K562 (cell line): Measurements from ENCODE around the gene ZNF772. TPM values are rescaled to one million over a fixed set of nuclear protein-coding genes. Genes with fewer than 3 reads are reported as not detected.

ENCODE experiments used
- ATAC-seq: fragments of 200-7000 bp; cut with Tn5 transposase; 3 replicates; pipeline ENCODE4 v1.9.1; 2020; ENCODE audit warnings: moderate library complexity
- BruUV-seq: library from RNA; stranded (reverse); fragments of 400-500 nt; replicated peaks from 2 replicates; lab custom pipeline; 2021; lab: Mats Ljungman, UMichigan
- CTCF ChIA-PET: fragments of 300-600 bp; formaldehyde crosslinking; extraction: SDS; loops from one replicate; lab custom pipeline; 2021; ENCODE audit warnings: low intra/inter-chr PET ratio; lab: Yijun Ruan, JAX
- POLR2A ChIA-PET: fragments of 300-600, 350-650 bp; sonication (Branson Sonifier 250); formaldehyde crosslinking; extraction: SDS; loops from one replicate; lab custom pipeline; 2021; ENCODE audit warnings: antibody characterized with exemption, inconsistent platforms; lab: Yijun Ruan, JAX
- DNase-seq, 4 experiments: peaks; one replicate each; pipeline versions ENCODE4 v3.0.0 to v3.0.0-alpha.2; 2011 to 2018; ENCODE audit warnings: low spot score in 3 of 4, mixed read lengths in 3 of 4; ENCODE audit errors: extremely low read depth in 1 of 4
- FAIRE-seq: peaks from 2 replicates; lab custom pipeline; 2011; peaks lifted over from hg19 to GRCh38; lab: Jason Lieb, UNC
- H2AFZ ChIP-seq: 2 replicates; pipeline ENCODE4 v1.6.0; 2011; ENCODE audit warnings: low read depth, low read length, control low read depth, inconsistent platforms
- H3K27ac ChIP-seq: fragments of 200-600 bp; 3 replicates; pipeline ENCODE4 v1.8.0; 2011; ENCODE audit warnings: low read depth, mild to moderate bottlenecking, control low read depth, inconsistent platforms, low read length, moderate library complexity, mixed read lengths; ENCODE audit errors: extremely low read depth
- H3K27me3 ChIP-seq, 2 experiments: fragments of 300-600 bp in 1 of 2; 2 replicates in 1 of 2; 3 replicates in 1 of 2; pipeline versions ENCODE4 v1.6.0 to v1.8.0; 2011; ENCODE audit warnings: inconsistent platforms in 2 of 2, low read length in 2 of 2, mild to moderate bottlenecking in 1 of 2, mixed read lengths in 1 of 2, moderate library complexity in 1 of 2; ENCODE audit not compliant: control insufficient read depth in 2 of 2, insufficient read depth in 2 of 2
- H3K36me3 ChIP-seq: fragments of 300-600 bp; 3 replicates; pipeline ENCODE4 v1.8.0; 2011; ENCODE audit warnings: mild to moderate bottlenecking, low read length, inconsistent platforms; ENCODE audit not compliant: control insufficient read depth, insufficient read depth
- H3K4me1 ChIP-seq, 2 experiments: fragments of 200-600 bp in 1 of 2; replicated peaks in 1 of 2; 2 replicates in 1 of 2; 3 replicates in 1 of 2; pipeline versions ENCODE4 v1.5.1 to v1.8.0; 2011; ENCODE audit warnings: inconsistent platforms in 2 of 2, low read length in 2 of 2, mild to moderate bottlenecking in 1 of 2, mixed read lengths in 1 of 2, moderate library complexity in 1 of 2; ENCODE audit not compliant: control insufficient read depth in 2 of 2, insufficient read depth in 2 of 2
- H3K4me2 ChIP-seq: 2 replicates; pipeline ENCODE4 v1.6.1; 2011; ENCODE audit warnings: low read length, control low read depth, inconsistent platforms, mixed read lengths; ENCODE audit not compliant: insufficient read depth
- H3K4me3 ChIP-seq: fragments of 200-600 bp; sonication (generic), shearing (Covaris generic); 2 replicates; pipeline ENCODE4 v1.5.1; 2016; ENCODE audit warnings: control low read depth, inconsistent platforms
- H3K79me2 ChIP-seq: fragments of 200-600 bp; 3 replicates; pipeline ENCODE4 v1.8.0; 2011; ENCODE audit warnings: low read length, inconsistent platforms; ENCODE audit not compliant: control insufficient read depth, insufficient read depth
- H3K9ac ChIP-seq, 2 experiments: 2 replicates each; pipeline versions ENCODE4 v1.6.0 to v1.6.1; 2011; ENCODE audit warnings: low read depth in 2 of 2, low read length in 2 of 2, control low read depth in 1 of 2, inconsistent platforms in 1 of 2, mild to moderate bottlenecking in 1 of 2, mixed read lengths in 1 of 2; ENCODE audit not compliant: insufficient read depth in 1 of 2
- H3K9me1 ChIP-seq: one replicate; pipeline ENCODE4 v1.6.0; 2011; ENCODE audit warnings: inconsistent platforms, mild to moderate bottlenecking, low read length, moderate library complexity; ENCODE audit not compliant: control insufficient read depth, insufficient read depth
- H3K9me3 ChIP-seq: replicated peaks from 2 replicates; pipeline ENCODE4 v1.5.1; 2011; ENCODE audit warnings: low read depth, low read length, inconsistent platforms; ENCODE audit not compliant: control insufficient read depth, insufficient read depth
- H4K20me1 ChIP-seq: replicated peaks from 2 replicates; pipeline ENCODE4 v1.6.1; 2011; ENCODE audit warnings: low read length, inconsistent platforms, mixed read lengths; ENCODE audit not compliant: control insufficient read depth, insufficient read depth
- BCOR ChIP-seq: fragments of 450-650 bp; IDR thresholded peaks from 2 replicates; pipeline ENCODE4 v1.6.1; 2016
- HBP1 ChIP-seq: fragments of 450-650 bp; formaldehyde crosslinking; IDR thresholded peaks from 2 replicates; pipeline ENCODE4 v1.4.0; 2022; ENCODE audit warnings: missing genetic modification characterization
- KDM1A ChIP-seq, 2 experiments: fragments of 450-650 bp; IDR thresholded peaks; 2 replicates each; pipeline ENCODE4 v1.6.1; 2016; ENCODE audit warnings: mild to moderate bottlenecking in 2 of 2
- MAZ ChIP-seq, 2 experiments: fragments of 450-650 bp in 1 of 2; sonication (generic) in 1 of 2; formaldehyde crosslinking; IDR thresholded peaks in 1 of 2; conservative IDR thresholded peaks in 1 of 2; 2 replicates each; pipeline versions ENCODE4 v1.4.0 to v1.5.0; 2020; ENCODE audit warnings: mild to moderate bottlenecking in 1 of 2, missing genetic modification reagents in 1 of 2
- NFRKB ChIP-seq: fragments of 450-650 bp; IDR thresholded peaks from 2 replicates; pipeline ENCODE4 v1.6.1; 2016; ENCODE audit warnings: low read depth
- NR2F6 ChIP-seq: fragments of 450-650 bp; formaldehyde crosslinking; IDR thresholded peaks from 2 replicates; pipeline ENCODE4 v1.4.0; 2020; ENCODE audit warnings: mild to moderate bottlenecking
- RB1 ChIP-seq: fragments of 450-650 bp; IDR thresholded peaks from 2 replicates; pipeline ENCODE4 v1.6.1; 2017; ENCODE audit warnings: low read depth, mild to moderate bottlenecking
- WGBS: fragments of 100-300 bp; shearing (Covaris generic); methylation state at CpG from one replicate; pipeline ENCODE4 v1.1.6; 2016; ENCODE audit warnings: low coverage, mixed read lengths; ENCODE audit not compliant: insufficient coverage; ENCODE audit errors: missing lambda C conversion rate; 5-methylcytosine and 5-hydroxymethylcytosine counted together
- in situ Hi-C: fragments of 300-500 bp; cut with MboI; formaldehyde crosslinking; loops from 4 replicates; pipeline ENCODE4 v1.15.0; 2018; ENCODE audit warnings: inconsistent platforms, mixed read lengths
- intact Hi-C: fragments of 100-400 bp; cut with micrococcal nuclease; formaldehyde crosslinking; loops from 2 replicates; pipeline ENCODE4 v1.14.2; 2022
- polyA plus RNA-seq, 8 experiments: library from polyadenylated mRNA; depleted of rRNA in 4 of 8; stranded (reverse) in 5 of 8; unstranded in 3 of 8; fragments of >200 nt; fragmentation: Nextera tagmentation in 2 of 8; fragmentation: Illumina TruSeq in 1 of 8; extraction: Ambion mirVana in 2 of 8; extraction: Trizol in 1 of 8; gene quantifications; 2 replicates each; pipeline versions ENCODE4 v1.2.1 to v1.2.3, GENCODE V29; 2011 to 2014; ENCODE audit warnings: inconsistent platforms in 1 of 8, missing spikeins in 1 of 8
- total RNA-seq, 7 experiments: library from RNA; depleted of rRNA in 6 of 7; stranded (reverse); fragments of >200 nt in 6 of 7; fragmentation: Illumina TruSeq in 2 of 7; extraction: Trizol in 2 of 7; gene quantifications; 2 replicates each; pipeline versions ENCODE4 v1.2.1 to v1.2.3, GENCODE V29; 2011 to 2021; ENCODE audit warnings: low replicate concordance in 1 of 7

ZNF772 gene
- total and polyA plus RNA-seq, 9 of the 15 experiments (the other 6 are each of a cell fraction or from before 2014, with no cell fraction given), result 0.13 to 1.9 (median 1.1) TPM

- no peak for FAIRE-seq
- Histone ChIP-seq H3K9me1 (no peaks in the 10 kb centered on the region), H3K27ac (peak overlapping the region; percentile 51), H3K36me3 (peaks cover 17% of the 10 kb centered on the region; the same call in 2 of the 3 replicates), H3K4me1 (peaks cover 5 to 9% of the 10 kb centered on the region in 2 experiments; a peak in 3 of 5 replicates), H3K4me3 (peak overlapping the region; percentile 78), H2AFZ (peak overlapping the region; percentile 90), H3K79me2 (peaks cover 40% of the 10 kb centered on the region)
- ChIA-PET CTCF (no interaction called here), POLR2A (interaction anchor here (0.5 to 0.6 kb wide), 2 partner anchors 11 to 201 kb away, joined by 3 read pairs; no protein-coding TSS in a partner anchor)
- TSS peak; percentile 88 for BruUV-seq
- in situ Hi-C loops, result no loop called here
- WGBS, result 44% methylated on average over 14 of the region's 15 CpGs
- TF ChIP-seq NR2F6 (CRISPR knock-in tag) (no peak), MAZ (CRISPR knock-in tag; conservative IDR thresholded peaks at IDR 0.05 in 1 of 2, IDR thresholded peaks at IDR 0.05 in 1 of 2) (peak in 1 of 2 experiments; percentile 25; a peak in 1 of 4 replicates), BCOR (peak; percentile 63; the same call in 1 of the 2 replicates), KDM1A (IDR thresholded peaks at IDR 0.05) (peak in 1 of 2 experiments; percentile 23; a peak in 1 of 4 replicates), RB1 (0 out of 2 replicates have a peak, but pooled peaks have one; percentile 3), HBP1 (CRISPR knock-in tag) (no peak), NFRKB (peak; percentile 50; the same call in 1 of the 2 replicates)
- TF ChIP-seq, all 486 proteins: peak for 5
- Histone ChIP-seq H3K27me3 (no peaks in the 10 kb centered on the region), H3K9me3 (peaks cover 2% of the 10 kb centered on the region), H3K9ac (peak overlapping the region; percentile 72 to 91), H4K20me1 (0 out of 2 replicates have a peak, but pooled peaks cover 8% of the 10 kb centered on the region), H3K4me2 (peak overlapping the region; percentile 88)
- ATAC-seq (peak; percentile 7), DNase-seq (peak in 1 of 4 experiments; percentile 9)
- intact Hi-C loops, result loop anchor here (1.0 kb wide), 1 partner anchor 154 kb away; the partner anchor contains the start of gene ZNF460
Measured at GRCh38 chr19:57434386-57435061, 42.8 kb downstream of the ZNF772 start.
